GM10266 (cell line): ENCODE results near the gene RPP14.

Experiments used
- DNase-seq: peaks from one replicate; pipeline ENCODE4 v3.0.0; 2012; ENCODE audit errors: extremely low spot score
- CTCF ChIP-seq: IDR thresholded peaks from 2 replicates; pipeline ENCODE4 v1.5.1; 2012; ENCODE audit warnings: mild to moderate bottlenecking, low read depth; ENCODE audit not compliant: control insufficient read depth, insufficient read depth; ENCODE audit errors: missing control alignments

The RPP14 gene

GRCh38 chr3:58305882-58306711, at the start of gene RPP14, which contains the start of gene HTD2:
TSS of gene RPP14 (plus strand) at chr3:58306245. CDS start at chr3:58310330, 4,085 bp downstream.
TSS of gene HTD2 (plus strand) at chr3:58306520. CDS start at chr3:58317614, 11,094 bp downstream.
- peak; percentile 97 for TF ChIP-seq CTCF
- peak; percentile 93 for DNase-seq

GRCh38 chr3:58256511-58256910, 49.5 kb upstream of the RPP14 start:
- no peak for TF ChIP-seq CTCF
- DNase-seq, result no peak

- DNase-seq, result no peak
These were observed 47.5 kb upstream of the RPP14 start for GRCh38 chr3:58258392-58259055.

GRCh38 chr3:58260261-58260731, 45.7 kb upstream of the RPP14 start:
- no peak for TF ChIP-seq CTCF
- no peak for DNase-seq

More at GRCh38 chr3:58258392-58259055, 47.5 kb upstream of the RPP14 start:
- TF ChIP-seq CTCF, result no peak

- TF ChIP-seq CTCF, result no peak
- no peak for DNase-seq
These were observed 45.3 kb upstream of the RPP14 start for GRCh38 chr3:58260733-58261132.

GRCh38 chr3:58261954-58262666, 43.9 kb upstream of the RPP14 start:
- no peak for TF ChIP-seq CTCF
- DNase-seq, result no peak
